K562 (cell line): ENCODE measurements around the gene DHPS. TPM values are rescaled to one million over a fixed set of nuclear protein-coding genes. Genes with fewer than 3 reads are reported as not detected.
A peak's percentile ranks its signal among the peaks of the same experiment; 100 is the strongest.

Source experiments
- CBFB ChIP-seq: sonication (generic); formaldehyde crosslinking; IDR thresholded peaks from 2 replicates; pipeline ENCODE4 v1.4.0; 2020; ENCODE audit warnings: mild to moderate bottlenecking, missing genetic modification reagents
- CHD7 ChIP-seq: fragments of 200-600 bp; sonication (generic); IDR thresholded peaks from one replicate; pipeline ENCODE4 v1.6.1; 2012; ENCODE audit warnings: mild to moderate bottlenecking, low read depth, low read length, inconsistent platforms
- ELF4 ChIP-seq: fragments of 450-650 bp; formaldehyde crosslinking; IDR thresholded peaks from 2 replicates; pipeline ENCODE4 v1.4.0; 2022; ENCODE audit warnings: missing genetic modification characterization
- HMBOX1 ChIP-seq: sonication (generic); IDR thresholded peaks from 2 replicates; pipeline ENCODE4 v1.6.1; 2016
- HMGN3 ChIP-seq: IDR thresholded peaks from 2 replicates; pipeline ENCODE4 v1.6.1; 2011; ENCODE audit warnings: borderline replicate concordance, low read depth, mild to moderate bottlenecking, mixed read lengths, low read length; ENCODE audit not compliant: insufficient read length; ENCODE audit errors: extremely low read depth
- PHF8 ChIP-seq: fragments of 200-600 bp; sonication (generic); IDR thresholded peaks from 2 replicates; pipeline ENCODE4 v1.6.1; 2012; ENCODE audit warnings: mixed run types, mild to moderate bottlenecking, inconsistent platforms, low read length, moderate library complexity, borderline replicate concordance
- SP2 ChIP-seq: IDR thresholded peaks from 2 replicates; pipeline ENCODE4 v1.6.1; 2011; ENCODE audit warnings: mild to moderate bottlenecking, low read depth, low read length, moderate library complexity; ENCODE audit not compliant: poor library complexity, severe bottlenecking; ENCODE audit errors: extremely low read depth
- TARDBP ChIP-seq: fragments of 450-650 bp; IDR thresholded peaks from 2 replicates; pipeline ENCODE4 v1.6.1; 2016
- ZNF165 ChIP-seq: fragments of 250-450 bp; sonication (Bioruptor Pico); IDR thresholded peaks from 2 replicates; pipeline ENCODE4 v1.4.0; 2020; ENCODE audit warnings: borderline replicate concordance
- ZNF324 ChIP-seq: fragments of 250-450 bp; sonication (Bioruptor Pico); IDR thresholded peaks from 2 replicates; pipeline ENCODE4 v1.4.0; 2020; ENCODE audit warnings: mild to moderate bottlenecking
- ZNF583 ChIP-seq: fragments of 250-450 bp; sonication (Bioruptor Pico); IDR thresholded peaks from 2 replicates; pipeline ENCODE4 v1.4.0; 2020
- ZNF655 ChIP-seq: fragments of 250-450 bp; sonication (Bioruptor Pico); IDR thresholded peaks from 2 replicates; pipeline ENCODE4 v1.5.0; 2021
- polyA plus RNA-seq, 8 experiments: library from polyadenylated mRNA; depleted of rRNA in 4 of 8; stranded (reverse) in 5 of 8; unstranded in 3 of 8; fragments of >200 nt; fragmentation: Nextera tagmentation in 2 of 8; fragmentation: Illumina TruSeq in 1 of 8; extraction: Ambion mirVana in 2 of 8; extraction: Trizol in 1 of 8; gene quantifications; 2 replicates each; pipeline versions ENCODE4 v1.2.1 to v1.2.3, GENCODE V29; 2011 to 2014; ENCODE audit warnings: inconsistent platforms in 1 of 8, missing spikeins in 1 of 8
- total RNA-seq, 7 experiments: library from RNA; depleted of rRNA in 6 of 7; stranded (reverse); fragments of >200 nt in 6 of 7; fragmentation: Illumina TruSeq in 2 of 7; extraction: Trizol in 2 of 7; gene quantifications; 2 replicates each; pipeline versions ENCODE4 v1.2.1 to v1.2.3, GENCODE V29; 2011 to 2021; ENCODE audit warnings: low replicate concordance in 1 of 7

The DHPS gene
- total and polyA plus RNA-seq, 9 of the 15 experiments (the other 6 are each of a cell fraction or from before 2014, with no cell fraction given), result 47.1 to 110 (median 79.9) TPM

DNA sequence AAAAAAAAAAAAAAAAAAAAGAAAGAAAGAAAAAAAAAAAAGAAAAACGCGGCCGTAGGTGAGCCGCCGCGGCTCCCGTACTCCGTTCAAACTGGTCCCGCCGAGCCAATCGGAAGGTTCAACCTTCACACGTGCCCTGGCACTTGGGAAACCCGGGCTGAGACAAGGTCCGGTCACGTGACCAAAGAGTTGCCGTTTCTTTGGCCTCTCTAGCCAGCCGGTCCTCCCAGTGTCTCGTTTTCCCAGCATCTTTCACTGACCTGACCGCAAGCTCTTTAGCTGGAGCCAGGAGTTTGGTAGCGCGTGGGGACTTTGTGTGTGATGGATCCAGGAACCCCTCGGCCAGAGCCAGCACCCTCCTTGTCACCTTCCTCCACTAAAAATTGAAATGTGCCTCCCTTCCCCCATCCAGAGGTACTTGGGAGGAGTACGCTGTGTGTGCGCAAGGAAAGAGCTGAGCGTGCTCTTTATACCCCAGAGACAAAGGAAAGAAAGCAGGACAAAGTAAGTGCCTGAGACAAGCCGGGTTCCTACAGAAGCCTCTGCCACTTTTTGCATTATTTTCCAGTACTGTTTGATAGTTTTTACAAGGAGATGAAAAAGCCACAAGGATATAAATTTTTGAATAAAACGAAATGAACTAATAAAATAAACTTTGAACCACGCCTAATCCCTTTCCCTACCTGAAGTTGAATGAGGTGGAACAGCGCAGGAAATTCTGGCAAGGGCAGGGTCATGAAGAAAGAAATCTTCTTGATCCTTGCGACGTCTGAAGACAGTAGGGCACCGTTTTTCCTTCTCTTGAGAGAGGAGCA, 41.1 kb upstream of the DHPS start (continued):
- TF ChIP-seq CHD7 (no peak), CBFB (CRISPR knock-in tag) (peak; percentile 95), HMGN3 (peak; percentile 42), SP2 (peak; percentile 94), ZNF655 (CRISPR knock-in tag) (no peak), TARDBP (no peak), ZNF324 (no peak), HMBOX1 (no peak), ZNF165 (CRISPR knock-in tag) (no peak), ELF4 (0 out of 2 replicates have a peak, but pooled peaks have one; percentile 59), ZNF583 (CRISPR knock-in tag) (no peak), PHF8 (peak; percentile 28; the same call in 1 of the 2 replicates)
